HG03175 (cell line): Measurements from ENCODE around the gene TUB.

Experiments used
- ATAC-seq: cut with Tn5 transposase; IDR thresholded peaks from one replicate; pipeline ENCODE4 v1.9.1; 2021; ENCODE audit warnings: mild to moderate bottlenecking, moderate library complexity; ENCODE audit not compliant: unreplicated experiment

Gene TUB

GRCh38 chr11:8105133-8105532, 24.1 kb downstream of the TUB start:
- no peak for ATAC-seq

- ATAC-seq = no peak
Measured at GRCh38 chr11:8105666-8106065, 24.7 kb downstream of the TUB start.

- no peak for ATAC-seq
Measured at GRCh38 chr11:8106679-8107078, 25.7 kb downstream of the TUB start.

- ATAC-seq = no peak
Measured at GRCh38 chr11:8107642-8108041, 26.6 kb downstream of the TUB start.

- ATAC-seq = no peak
Measured at GRCh38 chr11:8108421-8108820, 27.4 kb downstream of the TUB start.

- no peak for ATAC-seq
Measured at GRCh38 chr11:8109675-8110074, 28.7 kb downstream of the TUB start.

- ATAC-seq = no peak
Measured at GRCh38 chr11:8110396-8110795, 29.4 kb downstream of the TUB start.

GRCh38 chr11:8111636-8112035, 30.6 kb downstream of the TUB start:
- no peak for ATAC-seq

- no peak for ATAC-seq
Measured at GRCh38 chr11:8122173-8122764, 41.3 kb downstream of the TUB start.

- no peak for ATAC-seq
Measured at GRCh38 chr11:8126649-8127289, 45.8 kb downstream of the TUB start.

- no peak for ATAC-seq
Measured at GRCh38 chr11:8127447-8127846, 46.4 kb downstream of the TUB start.

- ATAC-seq = no peak
Measured at GRCh38 chr11:8138526-8138925, 57.5 kb downstream of the TUB start.

GRCh38 chr11:8149726-8150125, 68.7 kb downstream of the TUB start:
- ATAC-seq = no peak
